HG02840 (cell line): Measurements from ENCODE around the gene PKIG.
A peak's percentile ranks its signal among the peaks of the same experiment; 100 is the strongest.

Experiments
- ATAC-seq: cut with Tn5 transposase; IDR thresholded peaks from one replicate; pipeline ENCODE4 v1.9.1; 2021; ENCODE audit warnings: mild to moderate bottlenecking, moderate library complexity, moderate number of reproducible peaks; ENCODE audit not compliant: unreplicated experiment, low FRiP score

PKIG gene

DNA sequence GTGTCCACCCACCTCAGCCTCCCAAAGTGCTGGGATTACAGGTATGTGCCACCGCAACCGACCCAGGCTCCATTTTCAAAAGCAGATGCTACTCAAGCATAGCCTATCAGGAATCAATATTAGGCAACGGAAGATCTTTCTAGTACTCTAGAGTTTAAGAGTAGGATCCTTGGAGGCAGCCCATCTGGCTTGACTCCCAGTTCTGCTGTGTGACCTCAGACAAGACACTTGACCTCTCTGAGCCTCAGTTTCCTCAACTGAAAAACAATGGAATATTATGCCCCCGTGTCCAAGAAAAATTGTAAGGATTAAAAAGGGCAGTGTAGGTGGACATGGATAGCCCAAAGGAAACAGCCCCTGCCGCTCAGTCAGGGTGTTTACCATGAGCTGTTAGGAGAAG lies 54.7 kb downstream of the PKIG start:
- no peak for ATAC-seq

DNA sequence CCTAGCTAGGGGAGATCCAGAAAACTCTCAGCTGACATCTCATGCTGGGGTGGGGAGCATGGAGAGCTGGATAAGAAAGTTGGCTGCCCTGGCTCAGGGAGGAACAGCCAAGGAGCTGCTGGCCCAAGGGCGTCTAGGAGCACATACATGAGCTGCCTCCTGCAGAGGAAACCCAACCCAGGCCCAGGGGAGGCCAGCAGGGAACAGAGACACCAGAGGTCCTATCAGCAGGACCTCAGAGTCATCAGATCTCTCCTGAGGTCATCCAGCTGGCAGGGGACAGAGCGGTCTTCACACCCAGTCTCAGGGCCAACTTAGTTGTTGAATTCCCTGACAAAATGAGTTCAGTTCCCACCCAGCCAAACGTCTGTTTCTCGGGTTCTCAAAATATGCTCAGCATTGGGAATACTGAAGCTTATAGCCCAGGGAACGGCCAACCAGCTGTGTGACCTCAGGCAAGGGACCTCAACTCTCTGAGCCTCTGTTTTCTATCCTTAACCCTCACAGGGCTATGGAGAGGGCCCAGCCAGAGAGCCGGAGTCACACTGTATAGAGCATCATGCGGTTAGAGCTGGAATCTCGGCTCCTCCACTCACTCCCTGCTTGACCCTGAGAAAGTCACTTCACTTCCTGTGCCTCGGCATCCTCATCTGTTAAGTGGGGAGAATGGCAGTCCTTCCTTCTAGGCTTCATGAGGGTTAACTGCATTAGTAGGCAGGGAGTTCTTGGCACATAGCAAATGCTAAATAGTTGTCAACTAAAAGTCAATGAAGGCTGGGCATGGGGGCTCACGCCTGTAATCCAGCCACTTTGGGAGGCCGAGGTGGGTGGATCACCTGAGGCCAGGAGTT lies 55.4 kb downstream of the PKIG start:
- ATAC-seq = no peak

DNA sequence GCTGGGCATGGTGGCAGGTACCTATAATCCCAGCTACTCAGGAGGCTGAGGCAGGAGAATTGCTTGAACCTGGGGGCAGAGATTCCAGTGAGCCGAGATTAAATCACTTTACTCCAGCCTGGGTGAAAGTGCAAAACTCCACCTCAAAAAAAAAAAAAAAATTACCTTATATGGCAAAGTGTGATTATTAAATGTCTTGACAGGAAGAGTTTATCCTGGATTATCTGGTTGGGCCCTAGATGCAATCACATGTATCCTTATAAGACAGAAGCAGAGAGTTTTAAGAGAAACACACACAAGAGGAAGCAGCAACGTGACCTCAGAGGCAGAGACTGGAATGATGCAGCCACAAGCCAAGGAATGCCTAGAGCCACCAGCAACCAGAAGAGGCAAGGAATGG lies 58.1 kb downstream of the PKIG start:
- ATAC-seq = no peak

DNA sequence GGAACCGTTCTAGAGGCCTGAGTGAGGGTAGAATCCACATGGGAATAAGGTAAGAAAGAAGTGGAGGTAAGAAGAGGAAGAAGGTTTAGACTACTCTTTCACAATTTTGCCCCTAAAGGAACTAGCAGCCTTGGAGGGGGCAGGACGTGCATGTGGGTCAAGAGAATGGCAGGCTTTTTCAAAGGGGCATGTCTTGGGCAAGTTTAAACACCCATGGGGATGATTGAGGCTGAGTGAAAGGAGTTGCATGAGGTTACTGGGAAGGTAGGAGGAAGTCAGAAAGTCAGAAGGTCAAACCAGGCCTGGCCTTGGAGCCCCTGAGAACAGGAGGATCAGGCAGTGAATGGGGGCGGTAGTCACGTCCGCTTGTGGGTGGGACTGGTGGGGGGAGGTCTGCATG lies 58.9 kb downstream of the PKIG start:
- no peak for ATAC-seq

DNA sequence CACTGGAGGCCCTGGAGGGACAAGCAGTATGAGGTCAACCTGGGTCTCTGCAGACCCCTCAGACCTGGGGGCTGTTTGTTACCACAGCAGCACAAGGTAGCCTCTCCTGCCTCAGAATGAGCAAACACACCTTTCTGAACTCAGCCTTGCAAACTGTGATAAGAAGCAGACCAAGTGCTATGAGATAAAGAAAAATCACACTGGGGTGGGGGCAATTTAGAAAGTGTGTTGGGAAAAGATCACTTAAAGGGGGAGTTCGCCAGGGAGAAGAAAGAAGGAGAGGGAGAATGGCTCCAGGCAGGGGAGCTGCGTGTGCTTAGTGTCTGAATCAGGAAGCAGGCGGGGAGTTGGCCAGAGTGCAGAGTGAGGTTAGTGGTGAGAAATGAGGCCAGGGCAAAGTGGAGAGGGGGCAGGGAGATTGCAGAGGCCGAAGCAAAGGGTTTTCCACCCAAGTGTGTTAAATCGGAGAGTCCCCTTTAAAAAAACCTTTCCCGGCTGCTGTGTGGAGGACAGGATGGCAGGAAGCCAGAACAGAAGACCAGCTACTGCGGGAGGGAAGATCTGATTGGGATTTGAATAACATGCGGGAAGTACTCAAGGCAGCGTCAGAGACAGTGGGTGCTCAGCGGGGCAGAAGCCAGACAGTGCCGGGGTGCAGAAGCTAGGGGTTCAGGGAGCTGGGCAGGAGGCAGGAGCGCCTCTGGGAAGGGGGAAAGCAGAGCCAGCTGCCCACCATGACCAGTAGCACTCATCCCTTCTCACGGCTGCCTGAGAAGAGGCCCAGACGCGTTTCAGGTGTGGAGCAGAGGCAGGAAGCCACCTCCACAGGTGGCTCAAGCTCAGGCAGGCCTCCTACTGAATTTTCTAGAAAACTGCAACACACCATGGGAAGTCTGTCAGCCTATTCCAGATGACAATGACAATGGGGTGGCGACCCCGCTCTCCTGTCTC lies 60.1 kb downstream of the PKIG start:
- no peak for ATAC-seq

DNA sequence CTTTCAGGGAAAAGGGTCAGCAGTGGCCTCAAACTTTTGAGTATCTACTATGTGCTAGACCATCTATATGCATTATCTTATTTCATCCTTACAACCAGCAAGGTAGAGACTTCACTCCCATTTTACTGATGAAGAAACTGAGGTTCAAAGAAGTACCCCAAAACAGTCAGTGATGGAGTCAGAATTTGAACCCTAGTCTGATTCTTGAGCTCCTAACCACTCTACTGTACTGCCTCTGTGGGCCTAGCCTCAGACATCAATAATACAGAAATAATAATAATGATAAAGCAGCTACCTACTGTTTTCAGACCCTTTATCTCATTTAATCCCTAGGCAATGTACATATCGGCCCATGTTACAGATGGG lies 60.8 kb downstream of the PKIG start:
- no peak for ATAC-seq

DNA sequence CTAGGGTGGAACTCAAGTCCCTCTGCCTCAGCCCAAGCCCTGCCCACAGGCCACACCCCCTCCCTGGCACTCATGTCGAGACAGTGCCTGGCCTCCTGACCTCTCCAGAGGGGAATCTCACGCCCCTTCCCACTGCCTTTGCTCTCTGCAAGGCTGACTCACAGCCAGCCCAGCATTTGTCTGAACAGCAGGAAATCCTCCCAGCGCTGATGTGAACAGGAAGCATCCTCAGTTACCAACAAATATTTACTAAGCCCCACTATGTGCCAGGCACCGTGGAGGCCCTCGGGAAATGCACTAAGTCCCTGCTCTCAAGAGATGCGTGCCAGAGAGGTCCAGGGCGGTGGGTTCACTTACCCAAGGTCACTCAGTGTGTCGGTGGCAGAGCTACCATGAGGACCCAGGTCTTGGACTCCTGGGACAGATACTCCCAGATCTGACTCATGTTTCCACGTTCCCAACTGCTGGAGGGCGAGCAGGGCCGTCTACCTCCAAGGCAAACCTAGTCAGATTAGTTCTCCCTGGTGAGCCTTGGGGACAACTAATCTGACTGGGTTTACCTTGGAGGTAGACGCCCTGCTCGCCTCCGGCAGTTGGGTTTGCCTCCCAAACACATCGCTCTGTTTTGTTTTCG lies 61.3 kb downstream of the PKIG start:
- ATAC-seq = no peak

DNA sequence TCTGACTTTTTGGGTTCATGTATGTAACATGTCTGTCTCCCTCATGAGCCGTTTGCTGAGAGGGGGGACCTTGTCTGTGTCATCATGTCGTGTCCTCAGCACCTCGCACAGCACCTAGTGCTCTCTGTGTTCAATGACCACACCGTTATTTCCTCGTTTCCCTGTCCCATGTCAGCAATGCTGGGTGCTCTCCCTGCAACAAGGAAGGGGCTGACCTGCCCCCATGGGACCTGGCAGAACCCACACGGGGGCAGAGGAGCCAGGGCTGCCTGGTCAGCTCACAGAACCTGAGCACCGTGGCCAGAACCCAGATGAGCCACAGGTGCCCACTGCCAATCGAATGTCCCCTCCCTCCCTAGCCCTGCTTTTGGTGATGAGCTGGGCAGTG lies 61.8 kb downstream of the PKIG start:
- ATAC-seq = no peak

DNA sequence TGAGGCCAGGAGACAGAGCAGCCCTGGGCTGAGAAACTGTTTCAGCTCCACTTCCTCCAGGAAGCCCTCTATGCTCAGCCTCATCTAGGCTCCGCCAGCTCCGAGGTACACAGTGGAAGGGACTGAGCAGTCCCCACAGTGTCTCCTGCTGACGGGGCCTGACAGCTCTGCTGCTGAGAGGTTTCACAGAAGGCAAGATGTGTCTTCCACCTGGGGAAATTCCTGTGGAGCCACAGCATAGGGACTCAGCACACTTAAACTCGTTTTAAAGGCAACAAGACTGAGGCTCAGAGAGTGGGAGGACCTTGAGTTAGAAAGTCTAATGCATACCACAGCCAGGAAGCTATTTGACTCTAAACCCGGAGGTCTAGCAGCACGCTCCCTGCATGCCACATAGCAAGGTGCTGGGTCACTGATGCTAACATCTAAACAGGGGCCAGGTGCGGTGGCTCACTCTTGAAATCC lies 62.3 kb downstream of the PKIG start:
- no peak for ATAC-seq

DNA sequence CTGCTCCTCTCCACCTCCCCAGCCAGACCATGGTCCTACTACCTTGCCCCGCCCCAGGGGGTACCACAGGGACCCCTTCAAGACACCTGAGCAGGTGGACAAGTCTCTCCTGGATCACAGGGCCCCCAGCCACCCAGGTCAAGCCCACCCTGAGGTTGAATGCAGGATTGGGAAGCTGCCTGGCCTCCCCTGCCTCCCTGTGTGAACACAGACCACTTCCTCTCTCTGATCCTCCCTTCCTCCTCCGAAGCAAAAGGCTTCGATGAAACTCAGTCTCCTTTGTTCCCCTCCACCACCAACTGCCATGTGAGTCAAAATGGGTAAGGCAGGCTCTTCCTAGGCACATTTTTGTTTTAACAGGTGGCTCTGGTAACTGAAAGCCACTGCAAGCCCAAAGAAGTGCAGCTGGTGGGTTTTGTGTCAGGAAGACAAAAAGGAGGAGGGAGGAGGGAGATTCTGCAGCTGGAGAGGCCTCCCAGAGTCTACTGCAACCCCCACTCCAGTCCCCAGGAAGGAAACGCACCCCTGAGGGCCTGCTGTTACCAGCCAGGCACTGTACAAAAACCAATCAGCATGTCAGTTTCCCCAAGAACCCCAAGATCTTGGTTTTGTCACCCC lies 63.8 kb downstream of the PKIG start:
- ATAC-seq = no peak

DNA sequence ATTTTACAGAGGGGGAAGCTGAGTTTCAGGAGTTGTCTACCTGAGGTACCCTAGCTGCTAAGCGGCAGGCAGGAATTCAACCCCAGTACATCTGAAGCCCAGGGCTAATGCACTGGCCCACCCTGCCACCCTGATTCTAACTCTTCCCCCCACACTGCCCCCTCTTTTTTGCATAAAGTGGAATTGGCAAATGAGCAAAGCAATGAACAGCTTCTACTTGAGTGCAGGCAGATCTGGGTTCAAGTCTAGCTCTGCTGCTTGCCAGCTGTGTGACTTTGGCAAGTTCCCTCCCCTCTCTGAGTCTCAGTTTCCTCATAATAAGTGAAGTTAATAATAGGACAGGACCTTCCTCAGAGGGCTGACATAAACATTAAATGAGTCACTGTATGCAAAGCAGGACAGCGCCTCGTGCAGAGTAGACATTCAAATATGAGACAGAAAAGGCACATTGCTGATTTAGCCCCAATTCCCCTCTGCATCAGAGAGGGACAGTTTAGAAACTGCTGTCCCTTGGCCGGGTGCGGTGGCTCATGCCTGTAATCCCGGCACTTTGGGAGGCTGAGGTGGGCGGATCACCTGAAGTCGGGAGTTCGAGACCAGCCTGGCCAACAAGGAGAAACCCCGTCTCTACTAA lies 64.4 kb downstream of the PKIG start:
- peak; percentile 44 for ATAC-seq

DNA sequence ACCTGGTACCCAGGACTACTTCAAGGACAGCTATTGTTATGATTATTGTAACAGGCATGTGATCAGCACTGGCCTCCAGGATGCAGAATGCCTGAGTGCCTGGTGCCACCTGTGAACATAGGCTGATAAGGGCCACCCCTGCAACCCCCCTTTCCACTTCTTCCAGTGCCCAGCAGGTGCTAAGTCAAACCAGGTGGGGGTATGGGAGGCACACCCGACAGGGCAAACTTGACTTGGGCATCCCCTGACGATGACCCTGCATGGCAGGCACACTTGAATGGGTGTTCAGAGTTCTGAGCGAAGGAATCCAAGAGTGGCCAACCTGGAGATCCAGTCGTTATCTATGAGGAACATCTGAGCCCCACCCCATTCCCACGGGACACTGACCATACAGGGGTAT lies 65.7 kb downstream of the PKIG start:
- no peak for ATAC-seq

DNA sequence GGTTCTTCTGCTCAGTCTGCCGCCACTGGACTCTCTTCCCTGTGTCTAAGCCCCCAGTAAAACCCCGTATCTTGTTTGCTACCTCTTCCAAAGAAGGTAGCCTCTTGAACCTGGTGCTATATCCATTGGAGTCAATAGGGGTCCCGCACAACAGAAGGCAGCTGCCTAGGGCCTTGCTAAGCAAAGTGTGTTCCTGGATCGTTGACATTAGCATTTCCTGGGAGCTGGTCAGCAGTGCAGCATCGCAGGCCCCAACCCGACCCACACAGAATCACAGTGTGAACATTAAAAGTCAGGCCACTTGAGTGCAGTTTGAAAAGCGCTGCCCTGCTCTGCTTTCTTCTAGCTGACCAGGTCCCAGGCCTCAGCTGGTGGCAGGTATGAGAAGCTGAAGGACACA lies 66.2 kb downstream of the PKIG start:
- no peak for ATAC-seq

DNA sequence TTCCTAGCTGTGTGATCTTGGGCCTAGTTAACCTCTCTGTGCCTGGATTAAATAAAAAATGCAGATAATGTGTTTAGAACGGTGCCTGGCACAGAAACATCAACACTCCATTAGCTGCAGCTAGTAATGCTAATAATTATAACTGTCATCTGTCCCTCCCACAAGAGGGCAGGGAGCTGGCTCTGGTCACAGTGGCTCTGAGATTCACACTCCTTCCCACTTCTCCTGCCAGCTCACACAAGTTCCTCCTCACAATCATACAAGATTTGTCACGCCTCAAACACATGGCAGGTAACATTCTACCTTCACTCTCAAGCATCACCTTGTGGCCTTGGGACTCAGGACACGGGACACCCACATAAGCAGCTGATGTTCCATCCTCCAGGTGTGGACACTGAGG lies 66.7 kb downstream of the PKIG start:
- ATAC-seq = no peak

DNA sequence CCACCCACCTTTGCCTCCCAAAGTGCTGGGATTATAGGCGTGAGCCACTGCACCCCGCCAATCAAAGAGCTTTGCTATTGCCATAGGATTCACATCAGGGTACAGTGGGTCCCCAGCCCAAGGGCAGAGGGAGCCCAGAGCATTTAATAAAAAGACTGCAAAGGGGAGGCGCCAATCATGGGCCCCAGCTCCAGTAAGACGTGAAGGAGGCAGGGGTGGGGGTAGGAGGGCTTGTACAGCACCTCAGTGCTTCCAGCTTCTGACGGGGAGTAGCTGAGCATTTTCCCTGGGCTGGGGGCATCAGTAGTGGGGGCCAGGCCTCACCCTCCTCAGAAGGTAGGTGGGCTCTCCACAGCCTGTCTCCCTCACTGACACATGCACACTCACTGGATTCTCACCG lies 67.6 kb downstream of the PKIG start:
- no peak for ATAC-seq

DNA sequence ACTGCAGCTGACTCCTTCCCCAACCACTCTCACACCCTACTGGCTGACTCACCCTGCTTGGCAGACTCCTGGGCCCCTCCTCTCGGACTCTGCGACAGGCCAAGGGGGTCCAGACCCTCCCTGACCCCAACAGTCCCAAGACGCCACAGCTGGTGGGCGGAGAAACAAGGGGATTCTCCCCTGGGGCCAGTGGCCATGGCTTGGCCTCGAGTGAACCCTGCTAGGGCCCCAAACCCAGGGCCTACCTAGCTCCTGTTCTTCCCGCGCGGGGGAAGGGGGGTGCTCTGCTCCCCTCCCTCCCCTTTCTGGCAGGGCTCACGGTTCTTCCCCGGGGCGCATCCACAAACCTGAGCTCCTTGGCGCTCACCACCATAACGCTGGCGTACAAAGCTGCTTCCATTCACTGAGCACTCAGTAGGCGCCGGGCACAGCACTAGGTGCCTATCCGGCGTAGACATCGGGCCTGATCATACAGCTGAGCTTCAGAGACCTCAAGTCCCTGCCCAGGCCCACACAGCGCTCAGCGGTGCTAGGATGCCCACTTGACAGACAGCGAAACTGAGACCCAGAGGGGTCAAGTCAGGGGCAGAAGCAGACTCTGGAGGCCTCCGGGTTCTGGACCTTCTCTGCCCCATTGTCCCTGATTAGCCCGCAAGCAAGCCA lies 68.5 kb downstream of the PKIG start:
- ATAC-seq = no peak

DNA sequence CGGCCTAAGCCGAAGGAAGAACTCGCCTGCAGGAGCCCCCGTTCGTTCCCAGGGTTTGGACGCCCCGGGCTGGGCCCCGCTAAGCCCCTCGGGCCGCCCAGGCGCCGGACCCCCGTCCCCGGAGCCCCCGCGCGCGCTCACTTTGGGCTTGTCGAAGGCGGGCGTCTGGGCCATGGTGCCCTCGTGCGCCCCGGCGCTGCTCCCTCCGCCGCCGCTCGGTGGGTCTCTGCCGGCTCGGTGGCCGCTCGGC lies 69.0 kb downstream of the PKIG start:
- ATAC-seq = no peak

DNA sequence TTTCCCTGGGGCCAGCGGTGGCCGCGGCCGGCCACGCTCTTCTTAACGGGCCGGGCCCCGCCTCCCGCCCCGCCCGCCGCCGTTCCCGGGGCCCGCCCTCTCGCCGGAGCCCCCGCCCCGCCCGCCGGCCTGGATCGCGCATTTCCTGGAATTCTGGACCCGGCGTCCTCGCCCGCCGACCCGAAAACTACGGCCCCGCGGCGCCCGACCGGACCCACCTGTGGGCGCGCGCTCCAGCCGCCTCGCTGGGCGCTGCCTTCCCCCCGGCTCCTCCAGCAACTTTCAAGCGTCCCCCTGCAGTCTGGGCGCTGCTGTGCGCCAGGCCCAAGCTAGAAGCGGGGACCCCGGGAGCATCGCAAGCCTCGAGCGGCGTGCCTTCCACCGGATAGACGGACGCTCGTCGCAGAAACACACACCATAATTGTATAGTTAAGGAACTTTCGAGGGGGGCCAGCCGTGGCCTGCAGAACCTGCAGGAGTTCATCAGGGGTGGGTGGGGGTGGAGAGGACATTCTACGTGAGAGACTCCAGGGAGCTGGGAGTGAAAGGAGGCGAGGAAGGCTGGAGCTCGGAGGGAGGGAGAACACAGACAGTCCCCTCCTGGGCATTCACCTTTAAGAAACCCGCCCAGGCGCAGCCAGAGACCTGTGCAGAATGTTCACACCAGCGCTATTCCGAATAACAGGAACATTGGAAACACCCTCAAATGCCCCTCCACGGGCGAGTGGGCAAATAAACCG lies 69.5 kb downstream of the PKIG start, which contains the start of gene ADA:
Gene ADA, minus strand, starts transcription at position 16 of the 740 bp plus-strand sequence. CDS start 92 bp downstream, outside the sequence.
- ATAC-seq = no peak

DNA sequence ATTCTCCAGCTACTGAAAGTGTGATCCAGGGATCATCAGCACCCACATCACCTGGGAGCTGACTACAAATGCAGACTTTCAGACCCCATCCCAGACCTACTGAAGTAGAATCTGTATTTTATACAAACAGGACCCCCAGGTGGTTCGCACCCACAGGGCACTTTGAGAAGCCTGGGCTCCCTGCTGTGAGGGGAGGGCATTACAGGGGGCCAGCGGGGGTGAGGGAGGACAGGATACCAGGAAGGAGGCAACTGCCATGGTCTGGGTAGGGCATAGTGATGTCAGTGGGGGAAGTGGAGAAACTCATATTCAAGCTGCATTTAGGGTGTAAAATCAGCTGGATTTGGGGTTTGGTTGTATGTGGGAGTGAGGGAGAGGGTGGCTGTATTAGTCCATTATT lies 71.2 kb downstream of the PKIG start:
- ATAC-seq = no peak
